IMR-90 (cell line): ENCODE results near the gene GRM4. TPM values are rescaled to one million over a fixed set of nuclear protein-coding genes. Genes with fewer than 3 reads are reported as not detected.

Experiments used
- ATAC-seq: fragments of 200-7000 bp; cut with Tn5 transposase; 2 replicates; pipeline ENCODE4 v1.9.1; 2020; ENCODE audit warnings: low read depth, mild to moderate bottlenecking, moderate library complexity
- BruUV-seq: library from RNA; stranded (reverse); fragments of 400-500 nt; replicated peaks from 2 replicates; lab custom pipeline; 2021; lab: Mats Ljungman, UMichigan
- CTCF ChIA-PET: fragments of 300-600 bp; formaldehyde crosslinking; extraction: SDS; loops from one replicate; lab custom pipeline; 2021; ENCODE audit warnings: antibody characterized with exemption; lab: Yijun Ruan, JAX
- POLR2A ChIA-PET: fragments of 300-600 bp; sonication (Branson Sonifier 250); formaldehyde crosslinking; loops from one replicate; lab custom pipeline; 2022; ENCODE audit warnings: antibody characterized with exemption; ENCODE audit not compliant: unreplicated experiment; lab: Charles Lee
- DNase-seq: peaks from one replicate; pipeline ENCODE4 v3.0.0; 2013
- H2AFZ ChIP-seq: replicated peaks from 2 replicates; pipeline ENCODE3; 2013; ENCODE audit warnings: low read length, mild to moderate bottlenecking; ENCODE audit not compliant: poor library complexity
- H2AK5ac ChIP-seq: 2 replicates; pipeline ENCODE4 v1.6.1; 2013; ENCODE audit warnings: low read depth, low read length, inconsistent platforms
- H2AK9ac ChIP-seq: replicated peaks from 2 replicates; pipeline ENCODE3; 2013; ENCODE audit warnings: mild to moderate bottlenecking, low read depth, low read length, moderate library complexity; ENCODE audit not compliant: poor library complexity
- H2BK120ac ChIP-seq: 2 replicates; pipeline ENCODE4 v1.6.1; 2013; ENCODE audit warnings: low read depth, low read length, inconsistent platforms
- H2BK15ac ChIP-seq: 3 replicates; pipeline ENCODE4 v1.6.1; 2013; ENCODE audit warnings: low read depth, low read length, inconsistent platforms
- H2BK20ac ChIP-seq: 2 replicates; pipeline ENCODE4 v1.6.1; 2013; ENCODE audit warnings: low read depth, mild to moderate bottlenecking, inconsistent platforms, low read length, moderate library complexity
- H2BK5ac ChIP-seq: 2 replicates; pipeline ENCODE4 v1.6.1; 2013; ENCODE audit warnings: mild to moderate bottlenecking, low read depth, low read length, inconsistent platforms; ENCODE audit not compliant: poor library complexity, severe bottlenecking
- H3K14ac ChIP-seq: replicated peaks from 2 replicates; pipeline ENCODE4 v1.6.1; 2013; ENCODE audit warnings: low read depth, low read length, inconsistent platforms
- H3K18ac ChIP-seq: 2 replicates; pipeline ENCODE4 v1.6.1; 2013; ENCODE audit warnings: low read depth, low read length, control low read depth
- H3K23ac ChIP-seq: 2 replicates; pipeline ENCODE4 v1.6.1; 2013; ENCODE audit warnings: low read depth, low read length, inconsistent platforms
- H3K27ac ChIP-seq: 2 replicates; pipeline ENCODE4 v1.5.1; 2013; ENCODE audit warnings: mild to moderate bottlenecking, control low read depth, low read length; ENCODE audit not compliant: insufficient read depth
- H3K27me3 ChIP-seq: 2 replicates; pipeline ENCODE4 v1.6.1; 2013; ENCODE audit warnings: low read length; ENCODE audit not compliant: control insufficient read depth, insufficient read depth
- H3K36me3 ChIP-seq: 2 replicates; pipeline ENCODE4 v1.6.1; 2013; ENCODE audit warnings: low read length, mixed read lengths; ENCODE audit not compliant: control insufficient read depth, insufficient read depth
- H3K4ac ChIP-seq: 2 replicates; pipeline ENCODE4 v1.6.1; 2013; ENCODE audit warnings: low read depth, low read length, inconsistent platforms
- H3K4me1 ChIP-seq: 2 replicates; pipeline ENCODE4 v1.6.1; 2013; ENCODE audit warnings: low read length, mixed read lengths; ENCODE audit not compliant: control insufficient read depth, insufficient read depth
- H3K4me2 ChIP-seq: 2 replicates; pipeline ENCODE4 v1.6.1; 2013; ENCODE audit warnings: low read depth, mild to moderate bottlenecking, control low read depth, low read length, moderate library complexity
- H3K4me3 ChIP-seq: 2 replicates; pipeline ENCODE4 v1.5.1; 2013; ENCODE audit warnings: low read depth, mild to moderate bottlenecking, control low read depth, low read length, moderate library complexity; ENCODE audit not compliant: insufficient read depth
- H3K56ac ChIP-seq: 2 replicates; pipeline ENCODE4 v1.6.1; 2013; ENCODE audit warnings: low read length, inconsistent platforms; ENCODE audit not compliant: insufficient read depth; ENCODE audit errors: extremely low read depth
- H3K79me1 ChIP-seq, 2 experiments: 2 replicates each; pipeline ENCODE4 v1.6.1; 2013; ENCODE audit warnings: low read length in 2 of 2, inconsistent platforms in 1 of 2, low read depth in 1 of 2
- H3K9ac ChIP-seq: 2 replicates; pipeline ENCODE4 v1.6.1; 2013; ENCODE audit warnings: low read depth, low read length, control low read depth
- H3K9me1 ChIP-seq: 2 replicates; pipeline ENCODE4 v1.6.1; 2013; ENCODE audit warnings: low read length, inconsistent platforms; ENCODE audit not compliant: insufficient read depth
- H3K9me3 ChIP-seq: 2 replicates; pipeline ENCODE4 v1.6.1; 2013; ENCODE audit warnings: low read length; ENCODE audit not compliant: control insufficient read depth, insufficient read depth
- H4K20me1 ChIP-seq: 2 replicates; pipeline ENCODE4 v1.6.1; 2013; ENCODE audit warnings: low read length, inconsistent platforms; ENCODE audit not compliant: insufficient read depth
- H4K5ac ChIP-seq: 2 replicates; pipeline ENCODE4 v1.6.1; 2013; ENCODE audit warnings: mild to moderate bottlenecking, low read depth, low read length, control low read depth
- H4K8ac ChIP-seq, 2 experiments: 2 replicates each; pipeline ENCODE4 v1.6.1; 2013; ENCODE audit warnings: low read depth in 2 of 2, low read length in 2 of 2, control low read depth in 1 of 2, inconsistent platforms in 1 of 2
- H4K91ac ChIP-seq: 2 replicates; pipeline ENCODE4 v1.6.1; 2013; ENCODE audit warnings: low read depth, low read length, inconsistent platforms; ENCODE audit not compliant: insufficient read depth
- BHLHE40 ChIP-seq: fragments of 150-350 bp; IDR thresholded peaks from 2 replicates; pipeline ENCODE4 v1.6.1; 2016; ENCODE audit warnings: mild to moderate bottlenecking, low read depth, low read length
- CEBPB ChIP-seq: IDR thresholded peaks from 2 replicates; pipeline ENCODE4 v1.6.1; 2012; ENCODE audit warnings: low read depth, low read length, improper control_type of control experiment
- CHD1 ChIP-seq: IDR thresholded peaks from 2 replicates; pipeline ENCODE4 v1.6.1; 2012; ENCODE audit warnings: low read depth, low read length, improper control_type of control experiment
- FOS ChIP-seq: fragments of 150-350 bp; IDR thresholded peaks from 2 replicates; pipeline ENCODE4 v1.6.1; 2016; ENCODE audit warnings: low read depth, low read length
- MAFK ChIP-seq: IDR thresholded peaks from 2 replicates; pipeline ENCODE4 v1.6.1; 2012; ENCODE audit warnings: low read depth, low read length, improper control_type of control experiment
- MAZ ChIP-seq: IDR thresholded peaks from 2 replicates; pipeline ENCODE4 v1.6.1; 2012; ENCODE audit warnings: low read depth, mild to moderate bottlenecking, low read length, improper control_type of control experiment, moderate library complexity, borderline replicate concordance
- MXI1 ChIP-seq: IDR thresholded peaks from 2 replicates; pipeline ENCODE4 v1.6.1; 2012; ENCODE audit warnings: low read depth, mild to moderate bottlenecking, low read length, moderate library complexity, borderline replicate concordance
- NFE2L2 ChIP-seq: fragments of 150-350 bp; IDR thresholded peaks from 2 replicates; pipeline ENCODE4 v1.6.1; 2016; ENCODE audit warnings: low read depth, mild to moderate bottlenecking, low read length
- RAD21 ChIP-seq: IDR thresholded peaks from 2 replicates; pipeline ENCODE4 v1.6.1; 2012; ENCODE audit warnings: low read length, improper control_type of control experiment
- RCOR1 ChIP-seq: IDR thresholded peaks from 2 replicates; pipeline ENCODE4 v1.6.1; 2012; ENCODE audit warnings: mild to moderate bottlenecking, low read length, improper control_type of control experiment; ENCODE audit not compliant: insufficient replicate concordance
- RFX5 ChIP-seq: IDR thresholded peaks from 2 replicates; pipeline ENCODE4 v1.8.0; 2012; ENCODE audit warnings: low read depth, mild to moderate bottlenecking, low read length, moderate library complexity
- USF2 ChIP-seq: fragments of 150-350 bp; IDR thresholded peaks from 2 replicates; pipeline ENCODE4 v1.6.1; 2017; ENCODE audit warnings: mild to moderate bottlenecking, antibody characterized with exemption, low read length, low read depth
- WGBS, 2 experiments: methylation state at CpG; one replicate each; pipeline versions ENCODE4 v1.1.5 to v1.1.7; 2013; ENCODE audit warnings: missing lambda C conversion rate in 2 of 2; ENCODE audit not compliant: insufficient read length in 1 of 2; ENCODE audit errors: extremely low coverage in 2 of 2; 5-methylcytosine and 5-hydroxymethylcytosine counted together
- dilution Hi-C: fragments of 300-500 bp; cut with HindIII; formaldehyde crosslinking; loops from one replicate; pipeline ENCODE4 v1.14.3; 2018; ENCODE audit warnings: low sequenced_read_pairs; ENCODE audit not compliant: unreplicated experiment
- in situ Hi-C: fragments of 300-500 bp; cut with MboI; formaldehyde crosslinking; loops from 3 replicates; pipeline ENCODE4 v1.14.3; 2019; ENCODE audit warnings: low sequenced_read_pairs, inconsistent platforms, mixed read lengths
- intact Hi-C: fragments of 100-400 bp; cut with micrococcal nuclease; formaldehyde crosslinking; loops from 2 replicates; pipeline ENCODE4 v1.10.0; 2022
- polyA plus RNA-seq, 3 experiments: library from polyadenylated mRNA; depleted of rRNA; stranded (reverse); fragments of >200 nt; gene quantifications; 2 replicates each; pipeline ENCODE4 v1.2.3, GENCODE V29; 2012; ENCODE audit warnings: low replicate concordance in 1 of 3
- total RNA-seq: library from RNA; depleted of rRNA; stranded (reverse); fragments of >200 nt; gene quantifications from 2 replicates; pipeline ENCODE4 v1.2.3, GENCODE V29; 2012
- TF ChIP-seq, protein P1 (sequence below): conservative IDR thresholded peaks from 2 replicates; pipeline ENCODE4 v1.5.1; 2012; ENCODE audit warnings: mild to moderate bottlenecking, low read depth, low read length, improper control_type of control experiment
- TF ChIP-seq, protein P2 (sequence below): fragments of 150-350 bp; IDR thresholded peaks from 2 replicates; pipeline ENCODE4 v1.6.1; 2016; ENCODE audit warnings: low read depth, mild to moderate bottlenecking, low read length, moderate library complexity, borderline replicate concordance

Gene GRM4
- total and polyA plus RNA-seq, 2 of the 4 experiments (the other 2 are of a cell fraction) = 0.02 TPM; not detected in 1

DNA sequence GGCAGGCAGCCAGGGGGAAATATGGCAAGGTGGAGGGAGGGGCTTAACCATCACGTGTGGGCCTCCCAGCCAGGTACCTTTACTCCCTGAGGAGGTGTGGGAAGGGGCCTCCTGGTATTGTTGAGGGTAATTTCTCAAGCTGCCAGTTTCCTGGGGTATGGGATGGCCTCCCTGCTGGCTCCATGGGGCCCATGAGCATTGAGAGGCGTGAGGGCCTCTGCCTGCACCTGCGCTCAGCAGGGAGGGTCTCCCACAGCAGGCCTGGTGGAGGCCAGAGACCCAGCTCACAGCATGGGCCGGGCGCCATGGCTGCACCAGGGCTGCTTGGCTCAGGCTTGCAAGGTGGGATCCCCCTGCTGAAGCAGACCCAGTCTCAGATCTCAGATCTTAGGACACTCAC, 113.0 kb downstream of the GRM4 start:
- H3K23ac ChIP-seq = no peak overlapping the region
- H3K56ac ChIP-seq = no peak overlapping the region
- WGBS, 2 experiments = 19% methylated on average over 2 of the region's 5 CpGs; no CpG with 5 or more reads in 1 of the 2 experiments
- dilution Hi-C loops (no loop called here), in situ Hi-C loops (loop anchor here (5.0 kb wide), 1 partner anchor 261 kb away; no protein-coding TSS in a partner anchor), intact Hi-C loops (no loop called here)
- H2BK5ac ChIP-seq = no peak overlapping the region
- no peaks in the 10 kb centered on the region for H3K4me1 ChIP-seq
- H4K8ac ChIP-seq = no peak overlapping the region
- H4K91ac ChIP-seq = no peak overlapping the region
- CTCF ChIA-PET = no interaction called here
- ATAC-seq (no peak), DNase-seq (no peak)
- H2AK9ac ChIP-seq = no peak overlapping the region
- no peak overlapping the region for H3K4me3 ChIP-seq
- H4K20me1 ChIP-seq = no peaks in the 10 kb centered on the region
- no peak overlapping the region for H2AFZ ChIP-seq
- H3K9me3 ChIP-seq = no peaks in the 10 kb centered on the region
- H3K79me1 ChIP-seq = no peaks in the 10 kb centered on the region
- H3K4ac ChIP-seq = no peak overlapping the region
- H4K5ac ChIP-seq = no peak overlapping the region
- H3K14ac ChIP-seq = no peak overlapping the region
- H2BK20ac ChIP-seq = no peak overlapping the region
- H3K36me3 ChIP-seq = no peaks in the 10 kb centered on the region
- no peaks in the 10 kb centered on the region for H3K9me1 ChIP-seq
- no peak overlapping the region for H3K9ac ChIP-seq
- H2BK15ac ChIP-seq = no peak overlapping the region
- H3K18ac ChIP-seq = no peak overlapping the region
- H3K27me3 ChIP-seq = peaks cover 48% of the 10 kb centered on the region
- no peak for TF ChIP-seq MXI1
- TF ChIP-seq USF2 = no peak
- TF ChIP-seq RCOR1 = no peak
- TF ChIP-seq CHD1 = no peak
- TF ChIP-seq RAD21 = no peak
- TF ChIP-seq, protein P1, sequence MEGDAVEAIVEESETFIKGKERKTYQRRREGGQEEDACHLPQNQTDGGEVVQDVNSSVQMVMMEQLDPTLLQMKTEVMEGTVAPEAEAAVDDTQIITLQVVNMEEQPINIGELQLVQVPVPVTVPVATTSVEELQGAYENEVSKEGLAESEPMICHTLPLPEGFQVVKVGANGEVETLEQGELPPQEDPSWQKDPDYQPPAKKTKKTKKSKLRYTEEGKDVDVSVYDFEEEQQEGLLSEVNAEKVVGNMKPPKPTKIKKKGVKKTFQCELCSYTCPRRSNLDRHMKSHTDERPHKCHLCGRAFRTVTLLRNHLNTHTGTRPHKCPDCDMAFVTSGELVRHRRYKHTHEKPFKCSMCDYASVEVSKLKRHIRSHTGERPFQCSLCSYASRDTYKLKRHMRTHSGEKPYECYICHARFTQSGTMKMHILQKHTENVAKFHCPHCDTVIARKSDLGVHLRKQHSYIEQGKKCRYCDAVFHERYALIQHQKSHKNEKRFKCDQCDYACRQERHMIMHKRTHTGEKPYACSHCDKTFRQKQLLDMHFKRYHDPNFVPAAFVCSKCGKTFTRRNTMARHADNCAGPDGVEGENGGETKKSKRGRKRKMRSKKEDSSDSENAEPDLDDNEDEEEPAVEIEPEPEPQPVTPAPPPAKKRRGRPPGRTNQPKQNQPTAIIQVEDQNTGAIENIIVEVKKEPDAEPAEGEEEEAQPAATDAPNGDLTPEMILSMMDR = no peak
- TF ChIP-seq, protein P2, sequence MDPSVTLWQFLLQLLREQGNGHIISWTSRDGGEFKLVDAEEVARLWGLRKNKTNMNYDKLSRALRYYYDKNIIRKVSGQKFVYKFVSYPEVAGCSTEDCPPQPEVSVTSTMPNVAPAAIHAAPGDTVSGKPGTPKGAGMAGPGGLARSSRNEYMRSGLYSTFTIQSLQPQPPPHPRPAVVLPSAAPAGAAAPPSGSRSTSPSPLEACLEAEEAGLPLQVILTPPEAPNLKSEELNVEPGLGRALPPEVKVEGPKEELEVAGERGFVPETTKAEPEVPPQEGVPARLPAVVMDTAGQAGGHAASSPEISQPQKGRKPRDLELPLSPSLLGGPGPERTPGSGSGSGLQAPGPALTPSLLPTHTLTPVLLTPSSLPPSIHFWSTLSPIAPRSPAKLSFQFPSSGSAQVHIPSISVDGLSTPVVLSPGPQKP = no peak
- TF ChIP-seq RFX5 = no peak
- TF ChIP-seq MAZ = no peak
- TF ChIP-seq BHLHE40 = no peak
- no peak for TF ChIP-seq MAFK
- no peak for TF ChIP-seq CEBPB
- no peak for TF ChIP-seq NFE2L2
- TF ChIP-seq FOS = no peak
- H3K27ac ChIP-seq = no peak overlapping the region
- no peak overlapping the region for H2AK5ac ChIP-seq
- POLR2A ChIA-PET = interaction anchor here (0.6 kb wide), 1 partner anchor 322 kb away, joined by 3 read pairs; no protein-coding TSS in a partner anchor
- no TSS peak for BruUV-seq
- no peak overlapping the region for H2BK120ac ChIP-seq
- no peak overlapping the region for H3K4me2 ChIP-seq
